Measurements from ENCODE around the gene CCDC24. TPM values are rescaled to one million over a fixed set of nuclear protein-coding genes. Genes with fewer than 3 reads are reported as not detected.

The CCDC24 gene
- total and polyA plus RNA-seq, 2 of the 13 experiments (the other 11 are each of a cell fraction or from before 2014, with no cell fraction given), result 1.4 to 2.9 TPM

GRCh38 chr1:43946236-43947060, 45.0 kb upstream of the CCDC24 start, which contains the start of gene IPO13 (continued):
- peak; percentile 95 for TF ChIP-seq ZNF770 (CRISPR knock-in tag; IDR thresholded peaks at IDR 0.05)
- no peak for TF ChIP-seq NR2F6 (IDR thresholded peaks at IDR 0.05)
- peak; percentile 60 for TF ChIP-seq NR2F6 (CRISPR knock-in tag; IDR thresholded peaks at IDR 0.05)
- peak; percentile 71 for TF ChIP-seq FOXC1 (CRISPR knock-in tag; IDR thresholded peaks at IDR 0.05; ENCODE audit: borderline replicate concordance)
- TF ChIP-seq PTBP1 (IDR thresholded peaks at IDR 0.05; ENCODE audit: low read depth, low read length, poor library complexity, severe bottlenecking), result no peak
- TF ChIP-seq TAF15 (IDR thresholded peaks at IDR 0.05; ENCODE audit: low read depth, low read length, poor library complexity, severe bottlenecking), result no peak
- TF ChIP-seq CBFB (CRISPR knock-in tag; IDR thresholded peaks at IDR 0.05), result peak; percentile 89
- TF ChIP-seq SIN3B (IDR thresholded peaks at IDR 0.05; ENCODE audit: low read length), result no peak
- 0 out of 2 replicates have a peak, but pooled peaks have one; percentile 60 for TF ChIP-seq FOXM1 (CRISPR knock-in tag; IDR thresholded peaks at IDR 0.05)
- peak; percentile 29; the same call in 1 of the 2 replicates for TF ChIP-seq ZBTB46 (CRISPR knock-in tag; IDR thresholded peaks at IDR 0.05; ENCODE audit: borderline replicate concordance)
- no peak for TF ChIP-seq GPN1 (CRISPR knock-in tag; IDR thresholded peaks at IDR 0.05; ENCODE audit: borderline replicate concordance)
- peak; percentile 46; the same call in 1 of the 2 replicates for TF ChIP-seq CSRNP1 (CRISPR knock-in tag; IDR thresholded peaks at IDR 0.05)
- peak; percentile 94 for TF ChIP-seq ZNF605 (CRISPR knock-in tag; IDR thresholded peaks at IDR 0.05)
- 0 out of 2 replicates have a peak, but pooled peaks have one; percentile 43 for TF ChIP-seq ZBTB2 (CRISPR knock-in tag; IDR thresholded peaks at IDR 0.05; ENCODE audit: low read depth)
- no peak; the same call in 1 of the 2 replicates for TF ChIP-seq LCORL (IDR thresholded peaks at IDR 0.05)
- peak; percentile 83 for TF ChIP-seq LCORL (CRISPR knock-in tag; IDR thresholded peaks at IDR 0.05)
- peak; percentile 71; the same call in 1 of the 2 replicates for TF ChIP-seq CCDC6 (CRISPR knock-in tag; IDR thresholded peaks at IDR 0.05)
- 0 out of 2 replicates have a peak, but pooled peaks have one; percentile 41 for TF ChIP-seq ZNF841 (CRISPR knock-in tag; IDR thresholded peaks at IDR 0.05; ENCODE audit: borderline replicate concordance)
- TF ChIP-seq ZNF691 (CRISPR knock-in tag; IDR thresholded peaks at IDR 0.05; ENCODE audit: borderline replicate concordance, low read depth), result no peak; the same call in 1 of the 2 replicates
- 0 out of 2 replicates have a peak, but pooled peaks have one; percentile 31 for TF ChIP-seq KDM4B (CRISPR knock-in tag; IDR thresholded peaks at IDR 0.05)
- TF ChIP-seq GFI1 (CRISPR knock-in tag; IDR thresholded peaks at IDR 0.05; ENCODE audit: borderline replicate concordance), result peak; percentile 66; the same call in 1 of the 2 replicates

Data from HepG2 (cell line).